OCI-LY7 (cell line): Measurements from ENCODE around the gene HCN3. TPM values are rescaled to one million over a fixed set of nuclear protein-coding genes. Genes with fewer than 3 reads are reported as not detected.

Experiments
- BruUV-seq: library from RNA; stranded (reverse); fragments of 400-500 nt; replicated peaks from 2 replicates; lab custom pipeline; 2021; lab: Mats Ljungman, UMichigan
- CTCF ChIA-PET: fragments of 300-600 bp; sonication (Branson Sonifier 250); formaldehyde crosslinking; loops from one replicate; lab custom pipeline; 2022; ENCODE audit warnings: antibody characterized with exemption; ENCODE audit not compliant: unreplicated experiment; lab: Charles Lee
- POLR2A ChIA-PET: fragments of 300-600 bp; sonication (Branson Sonifier 250); formaldehyde crosslinking; loops from one replicate; lab custom pipeline; 2022; ENCODE audit warnings: antibody characterized with exemption; lab: Charles Lee
- DNase-seq: peaks from one replicate; pipeline ENCODE4 v3.0.0-alpha.2; 2015; ENCODE audit warnings: low spot score
- H2AFZ ChIP-seq: fragments of 200-600 bp; sonication (generic), shearing (Covaris generic); 2 replicates; pipeline ENCODE4 v1.6.1; 2014; ENCODE audit warnings: mild to moderate bottlenecking, antibody characterized with exemption, low read length, moderate library complexity
- H3K27ac ChIP-seq: fragments of 200-600 bp; sonication (generic); 2 replicates; pipeline ENCODE4 v1.5.1; 2014; ENCODE audit warnings: mixed run types, low read depth, mild to moderate bottlenecking, moderate library complexity, low read length, inconsistent platforms; ENCODE audit not compliant: poor library complexity, severe bottlenecking
- H3K36me3 ChIP-seq: fragments of 200-600 bp; sonication (generic); 2 replicates; pipeline ENCODE4 v1.6.1; 2014; ENCODE audit warnings: mild to moderate bottlenecking, antibody characterized with exemption, low read length, moderate library complexity, mixed read lengths; ENCODE audit not compliant: insufficient read depth
- H3K4me1 ChIP-seq: fragments of 200-600 bp; sonication (generic); 2 replicates; pipeline ENCODE4 v1.5.1; 2014; ENCODE audit warnings: mild to moderate bottlenecking, low read length; ENCODE audit not compliant: insufficient read depth, poor library complexity, severe bottlenecking
- H3K4me2 ChIP-seq: fragments of 200-600 bp; sonication (generic); 2 replicates; pipeline ENCODE4 v1.6.1; 2014; ENCODE audit warnings: mild to moderate bottlenecking, low read length
- H3K4me3 ChIP-seq: fragments of 200-600 bp; sonication (generic); 2 replicates; pipeline ENCODE4 v1.5.1; 2014; ENCODE audit warnings: mild to moderate bottlenecking, low read depth, low read length; ENCODE audit not compliant: poor library complexity, severe bottlenecking
- H3K79me2 ChIP-seq: fragments of 200-600 bp; sonication (generic); 2 replicates; pipeline ENCODE4 v1.6.1; 2016; ENCODE audit warnings: low read depth, mild to moderate bottlenecking, low read length, moderate library complexity, mixed read lengths; ENCODE audit not compliant: insufficient read depth
- H3K9me2 ChIP-seq: fragments of 200-600 bp; sonication (generic); 2 replicates; pipeline ENCODE4 v1.6.1; 2016; ENCODE audit warnings: mild to moderate bottlenecking, low read length, mixed read lengths; ENCODE audit not compliant: insufficient read depth
- H3K9me3 ChIP-seq: fragments of 200-600 bp; sonication (generic); 2 replicates; pipeline ENCODE4 v1.6.1; 2014; ENCODE audit warnings: mild to moderate bottlenecking, mixed run types, low read length, mixed read lengths
- H4K20me1 ChIP-seq: fragments of 200-600 bp; sonication (generic); 2 replicates; pipeline ENCODE4 v1.6.1; 2014; ENCODE audit warnings: mild to moderate bottlenecking, antibody characterized with exemption, low read length, moderate library complexity, mixed read lengths; ENCODE audit not compliant: insufficient read depth
- EZH2phosphoT487 ChIP-seq: fragments of 200-600 bp; sonication (generic); IDR thresholded peaks from 2 replicates; pipeline ENCODE4 v1.6.1; 2018; ENCODE audit warnings: low read depth, borderline replicate concordance, mild to moderate bottlenecking, mixed run types, antibody characterized with exemption, low read length, moderate library complexity, mixed read lengths
- intact Hi-C: fragments of 100-400 bp; cut with micrococcal nuclease; formaldehyde crosslinking; loops from one replicate; pipeline ENCODE4 v1.10.0; 2022; ENCODE audit not compliant: unreplicated experiment
- total RNA-seq, 2 experiments: library from RNA; depleted of rRNA in 1 of 2; stranded (reverse); fragments of >200 nt in 1 of 2; shearing (Covaris generic) in 1 of 2; gene quantifications; 2 replicates each; pipeline ENCODE4 v1.2.3, GENCODE V29; 2014 to 2022
- TF ChIP-seq, protein P1 (sequence below): fragments of 200-600 bp; sonication (generic); conservative IDR thresholded peaks from 2 replicates; pipeline ENCODE4 v1.5.1; 2014; ENCODE audit warnings: mild to moderate bottlenecking, antibody characterized with exemption, low read length, moderate library complexity, mixed read lengths

Gene HCN3
- total RNA-seq, 2 experiments from 2014 or later, result 6.7 to 19.2 TPM

DNA sequence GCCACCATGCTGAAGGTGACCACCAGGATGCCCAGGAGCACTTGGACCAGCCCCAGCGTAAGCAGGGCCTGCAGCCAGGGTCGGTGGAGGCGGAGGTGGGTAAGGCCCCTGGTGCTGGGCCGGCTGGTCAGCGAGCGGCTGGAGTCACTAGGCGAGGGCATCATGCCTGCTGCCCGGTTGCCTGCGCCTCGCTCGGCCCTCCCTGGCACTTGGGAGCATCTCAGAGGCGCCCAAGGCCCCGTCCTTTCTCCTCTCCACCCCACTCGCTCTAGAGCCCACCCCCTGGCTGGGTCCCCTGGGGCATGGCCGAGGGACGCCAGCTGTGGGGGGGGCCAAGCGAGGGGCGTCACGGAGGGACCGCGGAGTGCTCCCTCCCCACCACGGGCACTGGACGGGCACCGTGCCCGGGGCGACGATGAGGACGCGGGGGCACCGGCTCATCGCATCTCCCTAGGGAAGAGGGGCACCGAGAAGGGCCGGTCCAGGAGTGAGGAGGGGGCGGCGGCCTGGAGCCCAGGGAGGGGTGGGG, 22.5 kb upstream of the HCN3 start:
- no peaks in the 10 kb centered on the region for H3K9me3 ChIP-seq
- H3K4me1 ChIP-seq, result peaks cover 32% of the 10 kb centered on the region
- CTCF ChIA-PET, result no interaction called here

DNA sequence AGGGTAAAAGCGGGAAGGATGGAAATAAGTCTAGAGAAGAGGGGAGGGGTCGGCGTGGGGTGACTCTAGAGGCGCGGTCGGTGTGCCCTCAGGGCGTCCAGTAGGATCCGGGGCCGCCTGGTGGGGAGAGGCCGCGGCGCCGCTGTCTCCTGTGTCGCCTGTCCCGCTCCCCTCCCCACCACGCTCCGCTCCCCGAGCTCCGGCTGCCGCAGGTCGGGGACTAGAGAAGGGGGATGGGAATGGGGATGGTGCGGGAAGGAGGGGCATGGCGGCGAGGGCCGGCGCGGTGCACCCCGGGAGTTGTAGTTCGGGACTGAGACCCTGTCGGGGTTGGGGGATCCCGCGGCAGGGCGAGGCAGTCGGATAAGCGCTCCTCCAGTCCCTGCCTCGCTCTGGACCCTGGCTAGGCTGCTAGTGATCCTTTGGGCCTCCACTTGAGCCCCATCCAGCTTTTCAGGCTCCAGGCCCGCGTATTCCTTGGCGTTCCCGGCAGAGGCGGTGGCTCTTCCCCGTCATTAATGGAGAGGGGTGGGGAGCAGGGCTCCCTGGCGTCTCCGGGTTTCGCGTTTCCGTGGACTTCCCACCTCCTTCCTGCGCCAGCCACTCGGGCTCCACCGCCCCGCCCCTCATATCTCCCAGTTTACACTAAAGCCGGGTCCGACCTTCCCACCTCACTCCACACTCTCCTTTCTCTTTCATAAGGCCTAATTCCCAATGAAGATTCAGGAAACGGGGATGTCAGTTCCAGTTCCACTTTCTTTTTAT, 21.8 kb upstream of the HCN3 start, which contains the start of gene ENTREP3:
TSS of gene ENTREP3 (minus strand) at position 241 of the 765 bp plus-strand sequence. CDS start 606 bp downstream, outside the sequence.
- intact Hi-C loops, result no loop called here
- POLR2A ChIA-PET, result no interaction called here
- TF ChIP-seq EZH2phosphoT487, result no peak
- TF ChIP-seq, protein P1, sequence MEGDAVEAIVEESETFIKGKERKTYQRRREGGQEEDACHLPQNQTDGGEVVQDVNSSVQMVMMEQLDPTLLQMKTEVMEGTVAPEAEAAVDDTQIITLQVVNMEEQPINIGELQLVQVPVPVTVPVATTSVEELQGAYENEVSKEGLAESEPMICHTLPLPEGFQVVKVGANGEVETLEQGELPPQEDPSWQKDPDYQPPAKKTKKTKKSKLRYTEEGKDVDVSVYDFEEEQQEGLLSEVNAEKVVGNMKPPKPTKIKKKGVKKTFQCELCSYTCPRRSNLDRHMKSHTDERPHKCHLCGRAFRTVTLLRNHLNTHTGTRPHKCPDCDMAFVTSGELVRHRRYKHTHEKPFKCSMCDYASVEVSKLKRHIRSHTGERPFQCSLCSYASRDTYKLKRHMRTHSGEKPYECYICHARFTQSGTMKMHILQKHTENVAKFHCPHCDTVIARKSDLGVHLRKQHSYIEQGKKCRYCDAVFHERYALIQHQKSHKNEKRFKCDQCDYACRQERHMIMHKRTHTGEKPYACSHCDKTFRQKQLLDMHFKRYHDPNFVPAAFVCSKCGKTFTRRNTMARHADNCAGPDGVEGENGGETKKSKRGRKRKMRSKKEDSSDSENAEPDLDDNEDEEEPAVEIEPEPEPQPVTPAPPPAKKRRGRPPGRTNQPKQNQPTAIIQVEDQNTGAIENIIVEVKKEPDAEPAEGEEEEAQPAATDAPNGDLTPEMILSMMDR, result no peak
- no TSS peak for BruUV-seq
- H3K36me3 ChIP-seq, result peaks cover 39% of the 10 kb centered on the region
- CTCF ChIA-PET, result no interaction called here
- H4K20me1 ChIP-seq, result no peaks in the 10 kb centered on the region
- H3K4me1 ChIP-seq, result peaks cover 27% of the 10 kb centered on the region
- H3K9me3 ChIP-seq, result no peaks in the 10 kb centered on the region
- H3K9me2 ChIP-seq, result no peaks in the 10 kb centered on the region
- H3K4me3 ChIP-seq, result peak within 1 kb of the TSS; percentile 77
- H3K27ac ChIP-seq, result no peak within 1 kb of the TSS
- peak; percentile 79 for DNase-seq
- peaks cover 4% of the 10 kb centered on the region; the same call in 1 of the 2 replicates for H3K79me2 ChIP-seq
- H2AFZ ChIP-seq, result peak within 1 kb of the TSS; percentile 61
- peak within 1 kb of the TSS; percentile 95 for H3K4me2 ChIP-seq

More for the DNA sequence above, 22.5 kb upstream of the HCN3 start:
- POLR2A ChIA-PET, result no interaction called here
- H2AFZ ChIP-seq, result peak overlapping the region; percentile 61
- no peaks in the 10 kb centered on the region for H4K20me1 ChIP-seq
- no peak overlapping the region for H3K27ac ChIP-seq
- H3K36me3 ChIP-seq, result peaks cover 33% of the 10 kb centered on the region
- DNase-seq, result no peak
- TF ChIP-seq EZH2phosphoT487, result no peak
- H3K79me2 ChIP-seq, result no peaks in the 10 kb centered on the region
- intact Hi-C loops, result loop anchor here (1.0 kb wide), 1 partner anchor 53 kb away; no protein-coding TSS in a partner anchor
- H3K9me2 ChIP-seq, result no peaks in the 10 kb centered on the region
- no TSS peak for BruUV-seq
- H3K4me3 ChIP-seq, result peak overlapping the region; percentile 77
- peak overlapping the region; percentile 95 for H3K4me2 ChIP-seq

DNA sequence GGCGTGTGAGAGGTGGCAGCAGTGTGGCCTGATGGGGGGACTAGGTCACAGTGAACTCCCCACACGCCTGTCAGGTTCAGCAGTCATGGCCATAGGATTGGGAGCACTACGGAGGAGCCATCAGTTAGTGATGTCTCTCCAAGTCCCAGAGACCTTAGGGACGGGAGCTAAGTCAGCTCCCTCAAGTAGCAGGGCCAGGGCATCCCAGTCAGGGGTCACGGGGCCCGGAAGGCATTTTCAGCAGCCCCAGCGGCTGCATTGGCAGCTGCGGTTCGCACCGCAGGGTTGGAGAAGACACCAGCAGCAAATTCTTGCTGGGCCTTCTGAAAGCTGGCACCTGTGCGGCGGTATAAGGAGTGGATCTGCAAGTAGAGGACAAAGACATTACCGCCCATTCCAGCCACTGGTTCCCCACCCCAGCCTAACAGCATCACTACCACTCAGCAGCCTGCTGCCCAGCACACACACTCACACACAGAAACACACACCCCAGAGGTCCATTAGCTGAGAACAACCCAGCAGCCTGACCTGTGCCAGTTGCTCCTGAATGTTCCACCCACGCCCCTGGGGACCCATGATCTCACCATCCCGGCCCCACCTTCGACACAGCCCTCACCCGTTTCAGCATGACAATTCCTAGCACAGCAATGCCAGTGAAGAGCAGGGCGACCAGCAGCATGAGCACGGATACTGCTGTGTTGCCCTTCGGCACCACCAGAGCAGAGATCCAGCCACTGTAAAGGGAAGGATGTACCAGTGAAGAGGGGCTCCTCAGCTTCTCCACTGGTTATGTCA, 21.0 kb upstream of the HCN3 start:
- no peaks in the 10 kb centered on the region for H4K20me1 ChIP-seq
- TF ChIP-seq, protein P1, result no peak
- no peak for TF ChIP-seq EZH2phosphoT487
- TSS peak; percentile 67 for BruUV-seq
- ChIA-PET POLR2A (no interaction called here), CTCF (no interaction called here)
- no peak overlapping the region for H2AFZ ChIP-seq
- H3K9me2 ChIP-seq, result no peaks in the 10 kb centered on the region
- no peak overlapping the region for H3K27ac ChIP-seq
- intact Hi-C loops, result no loop called here
- no peaks in the 10 kb centered on the region for H3K9me3 ChIP-seq
- H3K4me2 ChIP-seq, result no peak overlapping the region
- H3K4me3 ChIP-seq, result no peak overlapping the region
- peaks cover 44% of the 10 kb centered on the region for H3K36me3 ChIP-seq
- peaks cover 12% of the 10 kb centered on the region; the same call in 1 of the 2 replicates for H3K79me2 ChIP-seq
- peaks cover 31% of the 10 kb centered on the region for H3K4me1 ChIP-seq
- DNase-seq, result no peak
